HepG2 (cell line): ENCODE data around the gene R3HDM4. TPM values are rescaled to one million over a fixed set of nuclear protein-coding genes. Genes with fewer than 3 reads are reported as not detected.

Experiments
- ATAC-seq: fragments of 200-7000 bp; cut with Tn5 transposase; 3 replicates; pipeline ENCODE4 v1.9.1; 2020; ENCODE audit warnings: mild to moderate bottlenecking, moderate library complexity
- BruUV-seq: library from RNA; stranded (reverse); fragments of 400-500 nt; replicated peaks from 2 replicates; lab custom pipeline; 2021; lab: Mats Ljungman, UMichigan
- CTCF ChIA-PET: fragments of 300-600 bp; formaldehyde crosslinking; extraction: SDS; loops from one replicate; lab custom pipeline; 2021; ENCODE audit warnings: low total read pairs, inconsistent platforms, low intra/inter-chr PET ratio; lab: Yijun Ruan, JAX
- POLR2A ChIA-PET: fragments of 350-600 bp; sonication (Branson Sonifier 250); formaldehyde crosslinking; loops from one replicate; lab custom pipeline; 2020; ENCODE audit warnings: antibody characterized with exemption, inconsistent platforms; lab: Yijun Ruan, JAX
- DNase-seq: peaks from one replicate; pipeline ENCODE4 v3.0.0-alpha.2; 2015; ENCODE audit warnings: low spot score
- FAIRE-seq: peaks from 3 replicates; lab custom pipeline; 2011; peaks lifted over from hg19 to GRCh38; lab: Jason Lieb, UNC
- H2AFZ ChIP-seq: one replicate; pipeline ENCODE4 v1.6.1; 2011; ENCODE audit warnings: low read length, inconsistent platforms
- H3K27ac ChIP-seq: fragments of 300-600 bp; 3 replicates; pipeline ENCODE4 v1.8.0; 2011; ENCODE audit warnings: mixed run types, mild to moderate bottlenecking, mixed read lengths, low read length, inconsistent platforms; ENCODE audit not compliant: insufficient read depth; ENCODE audit errors: extremely low read length
- H3K27me3 ChIP-seq, 2 experiments: fragments of 200-600 bp in 1 of 2; 2 replicates in 1 of 2; 3 replicates in 1 of 2; pipeline versions ENCODE4 v1.6.0 to v1.8.0; 2011; ENCODE audit warnings: low read length in 2 of 2, mild to moderate bottlenecking in 2 of 2, moderate library complexity in 2 of 2, inconsistent platforms in 1 of 2; ENCODE audit not compliant: insufficient read depth in 2 of 2, control insufficient read depth in 1 of 2
- H3K36me3 ChIP-seq, 2 experiments: fragments of 200-600 bp in 1 of 2; replicated peaks in 1 of 2; 2 replicates in 1 of 2; 3 replicates in 1 of 2; pipeline versions ENCODE4 v1.5.1 to v1.8.0; 2011; ENCODE audit warnings: low read length in 2 of 2, inconsistent platforms in 1 of 2; ENCODE audit not compliant: insufficient read depth in 2 of 2, control insufficient read depth in 1 of 2
- H3K4me1 ChIP-seq: 2 replicates; pipeline ENCODE4 v1.5.1; 2012; ENCODE audit warnings: low read length, inconsistent platforms; ENCODE audit not compliant: insufficient read depth
- H3K4me2 ChIP-seq: 2 replicates; pipeline ENCODE4 v1.6.0; 2011; ENCODE audit warnings: low read depth, low read length, inconsistent platforms
- H3K4me3 ChIP-seq, 3 experiments: fragments of 200-600 bp in 1 of 3; sonication (generic), shearing (Covaris generic) in 1 of 3; replicated peaks in 1 of 3; 2 replicates each; pipeline ENCODE4 v1.5.1; 2011 to 2016; ENCODE audit warnings: low read length in 3 of 3, inconsistent platforms in 2 of 3, low read depth in 2 of 3, mild to moderate bottlenecking in 2 of 3, control low read depth in 1 of 3, mixed read lengths in 1 of 3; ENCODE audit not compliant: insufficient read depth in 1 of 3
- H3K79me2 ChIP-seq: one replicate; pipeline ENCODE4 v1.6.1; 2011; ENCODE audit warnings: low read length, inconsistent platforms; ENCODE audit not compliant: insufficient read depth
- H3K9ac ChIP-seq: 2 replicates; pipeline ENCODE4 v1.6.0; 2011; ENCODE audit warnings: mild to moderate bottlenecking, low read depth, low read length, inconsistent platforms; ENCODE audit not compliant: insufficient read depth
- H3K9me3 ChIP-seq: 2 replicates; pipeline ENCODE4 v1.5.1; 2012; ENCODE audit warnings: mild to moderate bottlenecking, low read length
- H4K20me1 ChIP-seq: 2 replicates; pipeline ENCODE4 v1.6.0; 2011; ENCODE audit warnings: inconsistent platforms, mild to moderate bottlenecking, low read length, moderate library complexity; ENCODE audit not compliant: insufficient read depth
- RBFOX2 ChIP-seq: fragments of 200-400 bp; formaldehyde crosslinking; IDR thresholded peaks from 2 replicates; pipeline ENCODE4 v1.6.1; 2017; ENCODE audit warnings: low read depth, mild to moderate bottlenecking, low read length
- SALL2 ChIP-seq: sonication (generic); formaldehyde crosslinking; IDR thresholded peaks from 2 replicates; pipeline ENCODE4 v1.8.1; 2023; ENCODE audit warnings: mild to moderate bottlenecking, missing genetic modification reagents, inconsistent platforms
- SIN3B ChIP-seq: fragments of 150-350 bp; IDR thresholded peaks from 2 replicates; pipeline ENCODE4 v1.6.1; 2014; ENCODE audit warnings: low read length
- U2AF2 ChIP-seq: fragments of 200-400 bp; formaldehyde crosslinking; IDR thresholded peaks from 2 replicates; pipeline ENCODE4 v1.6.1; 2017; ENCODE audit warnings: low read depth, mild to moderate bottlenecking, low read length
- WGBS: methylation state at CpG from one replicate; pipeline ENCODE4 v1.1.6; 2017; ENCODE audit warnings: low lambda C conversion rate; 5-methylcytosine and 5-hydroxymethylcytosine counted together
- in situ Hi-C: cut with HindIII; loops from 2 replicates; pipeline ENCODE4 v1.10.0; 2017; ENCODE audit warnings: low pct_unique_long_range_greater_than_20kb; ENCODE audit not compliant: extremely low pct_ligation_motif_present
- intact Hi-C: fragments of 100-400 bp; cut with micrococcal nuclease; formaldehyde crosslinking; loops from one replicate; pipeline ENCODE4 v1.10.0; 2022; ENCODE audit not compliant: unreplicated experiment
- polyA plus RNA-seq, 8 experiments: library from polyadenylated mRNA; depleted of rRNA in 3 of 8; stranded (reverse) in 7 of 8; unstranded in 1 of 8; fragments of >200 nt; fragmentation: Illumina TruSeq in 4 of 8; extraction: Trizol in 4 of 8; gene quantifications; 2 replicates each; pipeline versions ENCODE4 v1.2.1 to v1.2.3, GENCODE V29; 2011 to 2016; ENCODE audit warnings: low read depth in 4 of 8, missing spikeins in 1 of 8, mixed read lengths in 1 of 8; ENCODE audit not compliant: insufficient read depth in 1 of 8
- total RNA-seq, 5 experiments: library from RNA; depleted of rRNA; stranded (reverse); fragments of >200 nt; fragmentation: Illumina TruSeq; extraction: Trizol; gene quantifications; 2 replicates each; pipeline ENCODE4 v1.2.3, GENCODE V29; 2016; ENCODE audit warnings: low read depth in 1 of 5
- TF ChIP-seq, protein P1 (sequence below), 2 experiments: IDR thresholded peaks; 2 replicates each; pipeline ENCODE4 v1.6.1; 2011 to 2012; ENCODE audit warnings: low read length in 2 of 2, borderline replicate concordance in 1 of 2, low read depth in 1 of 2, mild to moderate bottlenecking in 1 of 2, moderate library complexity in 1 of 2

The R3HDM4 gene
- total and polyA plus RNA-seq, 2 of the 13 experiments (the other 11 are each of a cell fraction or from before 2014, with no cell fraction given), result 26.2 to 26.9 TPM

DNA sequence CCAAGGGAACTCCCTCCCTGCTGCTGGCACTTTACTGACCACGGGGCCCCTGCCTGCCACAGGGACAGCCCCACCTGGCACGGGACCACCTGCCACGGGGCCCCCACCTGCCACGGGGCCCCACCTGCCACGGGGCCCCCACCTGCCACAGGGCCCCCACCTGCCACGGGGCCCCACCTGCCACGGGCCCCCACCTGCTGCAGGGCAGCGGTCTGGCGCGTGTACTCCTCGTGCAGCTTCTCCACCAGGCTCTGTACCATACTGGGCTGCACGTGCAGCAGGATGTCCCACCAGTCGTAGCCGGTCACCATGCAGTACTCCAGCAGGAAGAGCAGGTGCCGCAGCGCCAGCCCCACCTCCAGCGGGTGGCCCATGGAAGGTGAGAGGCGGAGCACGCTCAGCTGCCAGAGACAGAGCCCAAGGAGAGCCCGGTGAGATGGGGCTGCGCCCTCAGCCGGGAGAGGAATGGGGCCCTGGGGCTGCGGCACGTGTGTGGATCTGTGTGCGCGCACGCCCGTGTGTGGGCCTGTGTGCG, 36.2 kb downstream of the R3HDM4 start:
- no peak for TF ChIP-seq SIN3B
- TF ChIP-seq RBFOX2, result 0 out of 2 replicates have a peak, but pooled peaks have one; percentile 12
- TF ChIP-seq, all 625 proteins: peak for 1
- no peaks in the 10 kb centered on the region for H3K79me2 ChIP-seq
- no TSS peak for BruUV-seq
- CTCF ChIA-PET, result no interaction called here
- intact Hi-C loops (no loop called here), in situ Hi-C loops (no loop called here)
- no peak overlapping the region for H3K4me2 ChIP-seq
- H2AFZ ChIP-seq, result no peak overlapping the region
- WGBS, result 88% methylated on average over 24 of the region's 29 CpGs
- H3K36me3 ChIP-seq, result peaks cover 11 to 16% of the 10 kb centered on the region in 2 experiments; a peak in 4 of 5 replicates
- FAIRE-seq, result no peak
- no peaks in the 10 kb centered on the region for H3K9me3 ChIP-seq
- POLR2A ChIA-PET, result no interaction called here
- no peaks in the 10 kb centered on the region for H3K4me1 ChIP-seq
- H3K27ac ChIP-seq, result no peak overlapping the region
- ATAC-seq, result no peak
- no peak overlapping the region for H3K9ac ChIP-seq
- H4K20me1 ChIP-seq, result no peaks in the 10 kb centered on the region
- H3K4me3 ChIP-seq, result no peak overlapping the region
- no peaks in the 10 kb centered on the region for H3K27me3 ChIP-seq
- DNase-seq, result no peak

DNA sequence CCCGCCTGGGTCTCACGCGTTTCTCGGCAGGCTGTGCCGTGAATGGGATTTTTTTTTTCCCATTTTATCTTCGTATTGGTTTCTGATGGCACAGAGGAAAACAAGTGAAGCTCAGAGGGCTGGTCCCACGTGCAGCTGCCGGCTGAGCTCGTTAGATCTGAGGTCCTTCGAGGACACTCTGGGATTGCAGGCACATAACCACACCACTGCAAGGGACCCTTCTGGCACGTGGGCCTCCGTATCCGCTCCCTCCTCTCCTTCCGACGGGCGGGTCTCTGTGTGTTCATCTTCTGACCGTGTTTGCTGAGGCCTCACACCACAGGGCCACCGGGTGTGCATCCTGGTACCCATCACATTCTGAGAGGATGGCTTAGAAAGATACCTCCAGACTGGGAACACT, 36.9 kb downstream of the R3HDM4 start:
- H3K4me2 ChIP-seq, result no peak overlapping the region
- no TSS peak for BruUV-seq
- TF ChIP-seq, protein P1, sequence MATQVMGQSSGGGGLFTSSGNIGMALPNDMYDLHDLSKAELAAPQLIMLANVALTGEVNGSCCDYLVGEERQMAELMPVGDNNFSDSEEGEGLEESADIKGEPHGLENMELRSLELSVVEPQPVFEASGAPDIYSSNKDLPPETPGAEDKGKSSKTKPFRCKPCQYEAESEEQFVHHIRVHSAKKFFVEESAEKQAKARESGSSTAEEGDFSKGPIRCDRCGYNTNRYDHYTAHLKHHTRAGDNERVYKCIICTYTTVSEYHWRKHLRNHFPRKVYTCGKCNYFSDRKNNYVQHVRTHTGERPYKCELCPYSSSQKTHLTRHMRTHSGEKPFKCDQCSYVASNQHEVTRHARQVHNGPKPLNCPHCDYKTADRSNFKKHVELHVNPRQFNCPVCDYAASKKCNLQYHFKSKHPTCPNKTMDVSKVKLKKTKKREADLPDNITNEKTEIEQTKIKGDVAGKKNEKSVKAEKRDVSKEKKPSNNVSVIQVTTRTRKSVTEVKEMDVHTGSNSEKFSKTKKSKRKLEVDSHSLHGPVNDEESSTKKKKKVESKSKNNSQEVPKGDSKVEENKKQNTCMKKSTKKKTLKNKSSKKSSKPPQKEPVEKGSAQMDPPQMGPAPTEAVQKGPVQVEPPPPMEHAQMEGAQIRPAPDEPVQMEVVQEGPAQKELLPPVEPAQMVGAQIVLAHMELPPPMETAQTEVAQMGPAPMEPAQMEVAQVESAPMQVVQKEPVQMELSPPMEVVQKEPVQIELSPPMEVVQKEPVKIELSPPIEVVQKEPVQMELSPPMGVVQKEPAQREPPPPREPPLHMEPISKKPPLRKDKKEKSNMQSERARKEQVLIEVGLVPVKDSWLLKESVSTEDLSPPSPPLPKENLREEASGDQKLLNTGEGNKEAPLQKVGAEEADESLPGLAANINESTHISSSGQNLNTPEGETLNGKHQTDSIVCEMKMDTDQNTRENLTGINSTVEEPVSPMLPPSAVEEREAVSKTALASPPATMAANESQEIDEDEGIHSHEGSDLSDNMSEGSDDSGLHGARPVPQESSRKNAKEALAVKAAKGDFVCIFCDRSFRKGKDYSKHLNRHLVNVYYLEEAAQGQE (IDR thresholded peaks at IDR 0.05; ENCODE audit: borderline replicate concordance in 1 of 2, low read depth in 1 of 2, low read length in 2 of 2), result no peak
- TF ChIP-seq SALL2 (CRISPR knock-in tag) (no peak), U2AF2 (no peak)
- H3K9me3 ChIP-seq, result no peaks in the 10 kb centered on the region
- no peaks in the 10 kb centered on the region for H3K79me2 ChIP-seq
- no peaks in the 10 kb centered on the region for H4K20me1 ChIP-seq
- H3K27ac ChIP-seq, result no peak overlapping the region
- H3K9ac ChIP-seq, result no peak overlapping the region
- no peaks in the 10 kb centered on the region for H3K4me1 ChIP-seq
- H3K36me3 ChIP-seq, result peaks cover 5 to 8% of the 10 kb centered on the region in 2 experiments; a peak in 4 of 5 replicates
- in situ Hi-C loops, result no loop called here
- no peak overlapping the region for H2AFZ ChIP-seq
- 92% methylated on average over 18 of the region's 18 CpGs for WGBS
- FAIRE-seq (no peak), ATAC-seq (no peak), DNase-seq (no peak)
- no peak overlapping the region for H3K4me3 ChIP-seq
- no peaks in the 10 kb centered on the region for H3K27me3 ChIP-seq
- ChIA-PET POLR2A (interaction anchor here (0.9 kb wide), 1 partner anchor 14 kb away, joined by 3 read pairs; no protein-coding TSS in a partner anchor), CTCF (no interaction called here)
- intact Hi-C loops, result no loop called here
